Heart left ventricle (tissue), 16 donors: ENCODE data around the gene PPP1R3D. TPM values are rescaled to one million over a fixed set of nuclear protein-coding genes. Genes with fewer than 3 reads are reported as not detected.

Experiments used
- ATAC-seq, 4 donors: fragments of 200-7000 bp; cut with Tn5 transposase; one replicate each; pipeline ENCODE4 v1.9.1; 2020 to 2022; ENCODE audit warnings: moderate library complexity in 4 of 4, mild to moderate bottlenecking in 3 of 4, moderate number of reproducible peaks in 1 of 4
- DNase-seq, 5 donors: peaks; one replicate each; pipeline ENCODE4 v3.0.0-alpha.2; 2020
- H3K27ac ChIP-seq, 12 donors: fragments of 200-600 bp; sonication (generic) in 4 of 12; one replicate each; pipeline versions ENCODE4 v1.5.0 to v1.8.0; 2016 to 2022; ENCODE audit warnings: mild to moderate bottlenecking in 2 of 12
- H3K27me3 ChIP-seq, 9 donors: fragments of 200-600 bp; sonication (generic) in 2 of 9; one replicate each; pipeline versions ENCODE4 v1.5.1 to v1.8.0; 2016 to 2022; ENCODE audit warnings: mild to moderate bottlenecking in 3 of 9
- H3K36me3 ChIP-seq, 9 donors: fragments of 200-600 bp; sonication (generic) in 2 of 9; one replicate each; pipeline versions ENCODE4 v1.5.0 to v1.8.0; 2018 to 2022; ENCODE audit warnings: mild to moderate bottlenecking in 2 of 9
- H3K4me1 ChIP-seq, 12 donors: fragments of 200-600 bp; sonication (generic) in 4 of 12; one replicate each; pipeline versions ENCODE4 v1.5.0 to v1.8.0; 2016 to 2022; ENCODE audit warnings: mild to moderate bottlenecking in 3 of 12
- H3K4me3 ChIP-seq, 12 donors: fragments of 200-600 bp; sonication (generic) in 4 of 12; one replicate each; pipeline versions ENCODE4 v1.5.0 to v1.8.0; 2017 to 2022; ENCODE audit warnings: mild to moderate bottlenecking in 9 of 12, moderate library complexity in 4 of 12
- H3K9me3 ChIP-seq, 12 donors: fragments of 200-600 bp; sonication (generic) in 4 of 12; one replicate each; pipeline versions ENCODE4 v1.5.0 to v1.8.0; 2016 to 2022; ENCODE audit warnings: mild to moderate bottlenecking in 1 of 12
- CTCF ChIP-seq, 12 donors: fragments of 200-600 bp; sonication (generic) in 4 of 12; IDR thresholded peaks; one replicate each; pipeline versions ENCODE4 v1.5.0 to v1.8.0; 2018 to 2022; ENCODE audit warnings: antibody characterized with exemption in 12 of 12, mild to moderate bottlenecking in 5 of 12
- POLR2A ChIP-seq, 2 donors: fragments of 450-650 bp; IDR thresholded peaks; one replicate each; pipeline ENCODE4 v1.6.1; 2017; ENCODE audit warnings: antibody characterized with exemption in 2 of 2, mild to moderate bottlenecking in 2 of 2, moderate library complexity in 2 of 2
- WGBS, 4 donors: extraction: QIAGEN DNeasy Blood & Tissue Kit in 2 of 4; methylation state at CpG; one replicate each; pipeline versions ENCODE4 v1.1.5 to v1.1.7; 2013 to 2018; 5-methylcytosine and 5-hydroxymethylcytosine counted together
- intact Hi-C, 10 donors: fragments of 100-400 bp; cut with DNase I; formaldehyde crosslinking; loops; one replicate each; pipeline versions ENCODE4 v1.11.1 to v1.14.2; 2022
- polyA plus RNA-seq, 2 donors: library from polyadenylated mRNA; stranded (reverse); fragments of 200-250 nt; gene quantifications; one replicate each; pipeline ENCODE4 v1.2.3, GENCODE V29; 2013
- total RNA-seq, 9 donors: library from RNA; depleted of rRNA in 2 of 9; stranded (reverse); fragments of >200 nt in 2 of 9; fragmentation: NEBNext Ultra II Directional in 3 of 9; extraction: Animal tissue kit (Norgen Biotek cat#: 25700) in 3 of 9; gene quantifications; one replicate each; pipeline versions ENCODE4 v1.1.0 to v1.2.4, GENCODE V29; 2016 to 2023
- donor health status: ischemic (EF 13 %, LVEDD 7.1; RV severe dilation, severe dysfunction).
- donor health status: healthy with polysubstance abuse.
- donor health status: DM: no; HTN: yes; CAD: no.
- donor health status: DM: no; HTN: no; CAD: no.
- donor health status: ischemic (EF 25% LVEDD 6.9; RV normal size, moderate dysfunction).
- donor health status: ischemic (EF 25% LVEDD 5.7; RV mildly dilated, moderate dysfunction).
- donor health status: healthy.
- donor health status: DM: yes; HTN: yes; CAD: no.
- donor health status: ischemic (EF 35%, LVEDD 5.7; RV mildly dilated, moderate dysfunction).
- donor health status: nonischemic (EF 11% LVEDD 7.7; RV severe dilation, severe dysfunction).
- donor health status: DM: yes; HTN: yes; CAD: no.
- donor health status: PGD.
- donor health status: ischemic (EF 29% LVEDD 5.4; RV normal size, mild dysfunction).
- donor health status: nonischemic (EF 23%, LVEDD 6.1; RV moderate dilation, normal function).

PPP1R3D gene
- total and polyA plus RNA-seq, 11 donors: 5.6 to 14.7 (median 12.5) TPM

- Histone ChIP-seq H3K4me1 (peaks cover 3 to 68% (median 52%) of the 10 kb centered on the region in 12 donors), H3K27me3 (no peaks in the 10 kb centered on the region), H3K4me3 (peak overlapping the region in 9 of 12 donors; percentile 0 to 90 (median 75)), H3K36me3 (peaks cover 0 to 17% (median 13%) of the 10 kb centered on the region in 9 donors), H3K9me3 (no peaks in the 10 kb centered on the region), H3K27ac (peak overlapping the region in 11 of 12 donors; percentile 39 to 99 (median 94))
- 39 to 54% (median 44%) methylated on average over 4 of the region's 4 CpGs for WGBS, 4 donors
- DNase-seq: no peak
- intact Hi-C loops: loop anchor here in 1 of 10 donors (10.0 kb wide), 1 partner anchor 153 kb away; no protein-coding TSS in a partner anchor
- TF ChIP-seq POLR2A (IDR thresholded peaks at IDR 0.05) (no peak), CTCF (IDR thresholded peaks at IDR 0.05) (no peak)
- ATAC-seq: no peak
These were observed 1.9 kb downstream of the PPP1R3D start for GRCh38 chr20:59938221-59938620.

- H3K36me3 ChIP-seq: peaks cover 0 to 6% (median 3%) of the 10 kb centered on the region in 9 donors
- H3K4me3 ChIP-seq: peak overlapping the region in 6 of 12 donors; percentile 6 to 90 (median 39)
- DNase-seq (no peak), ATAC-seq (no peak)
- TF ChIP-seq CTCF (IDR thresholded peaks at IDR 0.05) (no peak), POLR2A (IDR thresholded peaks at IDR 0.05) (no peak)
- peaks cover 3 to 69% (median 51%) of the 10 kb centered on the region in 12 donors for H3K4me1 ChIP-seq
- no peaks in the 10 kb centered on the region for H3K27me3 ChIP-seq
- peak overlapping the region in 11 of 12 donors; percentile 30 to 99 (median 92) for H3K27ac ChIP-seq
- intact Hi-C loops: loop anchor here in 1 of 10 donors (10.0 kb wide), 1 partner anchor 152 kb away; no protein-coding TSS in a partner anchor
- H3K9me3 ChIP-seq: no peaks in the 10 kb centered on the region
- 46 to 54% (median 49%) methylated on average over 3 of the region's 3 CpGs for WGBS, 4 donors
These were observed 3.0 kb downstream of the PPP1R3D start for GRCh38 chr20:59937150-59937549.

- intact Hi-C loops: loop anchor here in 1 of 10 donors (10.0 kb wide), 1 partner anchor 152 kb away; no protein-coding TSS in a partner anchor
These were observed 3.7 kb downstream of the PPP1R3D start for GRCh38 chr20:59936409-59936808.

More at GRCh38 chr20:59936409-59936808, 3.7 kb downstream of the PPP1R3D start:
- ATAC-seq (no peak), DNase-seq (no peak)
- peaks cover 0 to 5% (median 0%) of the 10 kb centered on the region in 9 donors for H3K36me3 ChIP-seq
- peak overlapping the region in 5 of 12 donors; percentile 6 to 90 (median 15) for H3K4me3 ChIP-seq
- H3K9me3 ChIP-seq: no peaks in the 10 kb centered on the region
- WGBS, 4 donors: 35 to 48% (median 44%) methylated on average over 4 of the region's 4 CpGs
- H3K27me3 ChIP-seq: no peaks in the 10 kb centered on the region
- peak overlapping the region in 11 of 12 donors; percentile 30 to 99 (median 92) for H3K27ac ChIP-seq
- H3K4me1 ChIP-seq: peaks cover 0 to 62% (median 43%) of the 10 kb centered on the region in 12 donors
- TF ChIP-seq CTCF (IDR thresholded peaks at IDR 0.05) (no peak), POLR2A (IDR thresholded peaks at IDR 0.05) (no peak)
